A673 (cell line): ENCODE results near the gene SELENOS. TPM values are rescaled to one million over a fixed set of nuclear protein-coding genes. Genes with fewer than 3 reads are reported as not detected.
A peak's percentile ranks its signal among the peaks of the same experiment; 100 is the strongest.
"Not testable (repeated sequence)": the region's sequence is repeated elsewhere in the genome, so short reads cannot be mapped to it uniquely, and the experiment has no call there.

Source experiments
- BruUV-seq: library from RNA; stranded (reverse); fragments of 400-500 nt; replicated peaks from 2 replicates; lab custom pipeline; 2021; lab: Mats Ljungman, UMichigan
- CTCF ChIA-PET: fragments of 300-600 bp; sonication (Branson Sonifier 250); formaldehyde crosslinking; loops from one replicate; lab custom pipeline; 2022; ENCODE audit warnings: antibody characterized with exemption; lab: Charles Lee
- POLR2A ChIA-PET: fragments of 300-600 bp; sonication (Branson Sonifier 250); formaldehyde crosslinking; loops from one replicate; lab custom pipeline; 2022; ENCODE audit warnings: antibody characterized with exemption; ENCODE audit not compliant: low non-redundant PET; lab: Charles Lee
- DNase-seq: peaks from one replicate; pipeline ENCODE4 v3.0.0-alpha.2; 2015; ENCODE audit warnings: low spot score
- H3K27ac ChIP-seq: fragments of 200-600 bp; sonication (generic); 2 replicates; pipeline ENCODE4 v1.5.1; 2016; ENCODE audit warnings: mixed run types, low read depth, mild to moderate bottlenecking, mixed read lengths, antibody characterized with exemption, low read length; ENCODE audit not compliant: poor library complexity, severe bottlenecking
- H3K27me3 ChIP-seq: fragments of 200-600 bp; sonication (generic); replicated peaks from 2 replicates; pipeline ENCODE4 v1.6.1; 2017; ENCODE audit warnings: mixed run types, low read depth, mild to moderate bottlenecking, mixed read lengths, antibody characterized with exemption, low read length; ENCODE audit not compliant: insufficient read depth, poor library complexity
- H3K36me3 ChIP-seq: fragments of 200-600 bp; sonication (generic); 2 replicates; pipeline ENCODE4 v1.6.1; 2016; ENCODE audit warnings: mixed run types, mild to moderate bottlenecking, mixed read lengths, antibody characterized with exemption, low read length; ENCODE audit not compliant: insufficient read depth, poor library complexity, severe bottlenecking
- H3K4me1 ChIP-seq: fragments of 200-600 bp; sonication (generic); 2 replicates; pipeline ENCODE4 v1.6.1; 2017; ENCODE audit warnings: mixed run types, mild to moderate bottlenecking, mixed read lengths, antibody characterized with exemption, low read length; ENCODE audit not compliant: insufficient read depth, poor library complexity, severe bottlenecking
- H3K4me3 ChIP-seq: fragments of 200-600 bp; sonication (generic); 2 replicates; pipeline ENCODE4 v1.5.1; 2016; ENCODE audit warnings: low read depth, mixed run types, mild to moderate bottlenecking, mixed read lengths, low read length; ENCODE audit not compliant: poor library complexity, severe bottlenecking
- H3K9me3 ChIP-seq: fragments of 200-600 bp; sonication (generic); 2 replicates; pipeline ENCODE4 v1.6.1; 2016; ENCODE audit warnings: mixed run types, low read depth, mild to moderate bottlenecking, mixed read lengths, antibody characterized with exemption, low read length; ENCODE audit not compliant: poor library complexity, severe bottlenecking
- CTCF ChIP-seq: fragments of 300-800, 200-600 bp; sonication (generic); conservative IDR thresholded peaks from 2 replicates; pipeline ENCODE4 v1.5.1; 2017; ENCODE audit warnings: low read depth, mild to moderate bottlenecking, antibody characterized with exemption, low read length, moderate library complexity, mixed read lengths
- EZH2 ChIP-seq: fragments of 200-600 bp; sonication (generic); IDR thresholded peaks from 2 replicates; pipeline ENCODE4 v1.6.1; 2017; ENCODE audit warnings: borderline replicate concordance, low read depth, mild to moderate bottlenecking, mixed read lengths, antibody characterized with exemption, low read length; ENCODE audit not compliant: poor library complexity, severe bottlenecking
- intact Hi-C: fragments of 100-400 bp; cut with micrococcal nuclease; formaldehyde crosslinking; loops from one replicate; pipeline ENCODE4 v1.10.0; 2022; ENCODE audit not compliant: unreplicated experiment
- total RNA-seq: library from RNA; stranded (reverse); gene quantifications from 2 replicates; pipeline ENCODE4 v1.2.3, GENCODE V29; 2021

Gene SELENOS
- total RNA-seq, 1 experiment from 2014 or later, result 40.1 TPM

DNA sequence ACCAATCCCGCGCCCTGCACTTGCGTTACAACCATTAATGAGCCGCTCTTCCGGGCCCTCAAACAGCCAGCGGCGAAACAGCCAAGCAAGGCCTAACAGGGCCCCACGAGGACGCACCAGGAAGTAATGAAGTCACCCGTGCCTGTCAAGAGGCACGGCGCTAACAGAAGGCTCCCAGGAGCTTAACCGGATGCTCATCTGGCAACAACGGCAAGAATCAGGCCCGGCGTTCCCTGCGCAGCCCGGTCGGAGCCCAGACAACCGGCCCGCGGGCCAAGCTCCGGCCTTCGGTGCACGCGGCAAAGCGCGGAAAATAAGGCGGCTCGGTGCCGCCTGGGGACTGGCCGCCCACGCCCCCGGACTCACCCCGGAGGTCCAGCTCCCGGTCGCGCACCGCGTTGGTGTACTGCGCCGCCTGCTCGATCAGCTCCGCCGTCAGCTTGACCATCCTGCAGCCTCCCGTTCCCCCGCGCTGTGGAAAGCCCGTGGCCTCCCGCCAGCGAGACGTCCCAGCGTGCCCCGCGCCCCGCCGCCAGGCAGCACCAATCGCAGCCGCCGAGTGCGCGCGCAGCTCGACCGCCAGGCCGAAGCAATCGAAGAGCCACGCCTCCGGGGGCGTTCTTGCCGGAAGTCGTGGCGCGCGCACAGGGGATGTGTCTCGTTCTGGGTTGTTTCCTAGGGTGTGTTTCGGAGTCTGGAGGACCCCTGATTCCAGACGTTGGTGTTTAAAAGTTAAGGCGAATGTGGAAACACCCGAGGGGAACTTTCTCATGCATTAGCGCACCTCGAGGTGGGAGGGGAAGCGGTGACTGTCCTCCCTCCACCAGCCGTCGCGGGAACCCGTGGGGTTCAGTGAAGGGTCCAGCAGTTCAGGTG, 17.7 kb upstream of the SELENOS start, which contains the start of gene SNRPA1:
Gene SNRPA1 (minus strand): TSS at position 518 of the 876 bp plus-strand sequence. CDS start 70 bp downstream, at position 448.
- ChIA-PET CTCF (interaction anchor here (0.6 to 1.8 kb wide), 2 partner anchors 19 to 347 kb away, joined by 3 to 6 read pairs; no protein-coding TSS in a partner anchor), POLR2A (no interaction called here)
- peaks cover 12% of the 10 kb centered on the region for H3K4me1 ChIP-seq
- TF ChIP-seq CTCF, result no peak
- no peak for TF ChIP-seq EZH2
- no peaks in the 10 kb centered on the region for H3K27me3 ChIP-seq
- intact Hi-C loops, result loop anchor here (2.0 kb wide), 1 partner anchor 346 kb away; no protein-coding TSS in a partner anchor
- BruUV-seq, result no TSS peak
- no peaks in the 10 kb centered on the region for H3K9me3 ChIP-seq
- peaks cover 21% of the 10 kb centered on the region for H3K36me3 ChIP-seq
- peak within 1 kb of the TSS; percentile 81 for H3K4me3 ChIP-seq
- DNase-seq, result peak; percentile 98
- peak within 1 kb of the TSS; percentile 94 for H3K27ac ChIP-seq

GRCh38 chr15:101293122-101293521, 15.8 kb upstream of the SELENOS start:
- POLR2A ChIA-PET, result no interaction called here
- CTCF ChIA-PET, result no interaction called here
- Histone ChIP-seq H3K36me3 (peaks cover 36% of the 10 kb centered on the region), H3K4me1 (peaks cover 12% of the 10 kb centered on the region), H3K27me3 (no peaks in the 10 kb centered on the region), H3K27ac (peak overlapping the region; percentile 94), H3K9me3 (no peaks in the 10 kb centered on the region), H3K4me3 (peak overlapping the region; percentile 81)
- DNase-seq, result no peak
- BruUV-seq, result TSS peak; percentile 35
- intact Hi-C loops, result no loop called here
- no peak for TF ChIP-seq EZH2
- TF ChIP-seq CTCF, result no peak

DNA sequence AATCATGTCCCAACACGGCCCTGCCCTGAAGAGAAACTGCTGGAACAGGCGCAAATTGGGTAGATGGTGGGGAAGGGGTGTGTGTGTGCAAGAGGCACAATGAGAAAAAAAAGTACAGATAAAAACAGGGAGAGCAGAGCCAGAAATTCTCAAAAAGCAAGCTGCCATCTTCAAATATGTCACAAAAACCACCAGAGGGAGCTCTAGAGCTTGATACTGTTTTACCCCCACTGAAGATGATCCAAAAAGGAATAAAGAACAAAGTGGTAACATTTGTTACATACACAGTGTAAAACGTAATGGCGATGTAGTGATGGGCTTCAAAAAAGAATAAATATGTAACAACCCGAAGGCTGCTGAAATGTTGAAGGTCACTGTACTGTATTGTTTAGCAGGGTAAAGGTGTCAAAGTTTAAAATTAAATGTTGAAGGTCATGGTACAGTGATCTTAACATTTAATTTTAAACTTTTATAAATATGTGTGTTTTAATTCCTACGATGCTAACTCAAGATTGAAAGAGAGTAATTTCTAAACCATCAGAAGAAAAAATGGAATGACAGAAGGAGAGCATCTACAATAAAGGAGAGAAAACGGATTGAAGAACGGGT, 11.7 kb upstream of the SELENOS start:
- CTCF ChIA-PET, result interaction anchor here (0.6 kb wide), 2 partner anchors 353 to 439 kb away, joined by 3 to 17 read pairs; no protein-coding TSS in a partner anchor
- intact Hi-C loops, result no loop called here
- Histone ChIP-seq H3K4me1 (peaks cover 10% of the 10 kb centered on the region), H3K27me3 (no peaks in the 10 kb centered on the region), H3K9me3 (no peaks in the 10 kb centered on the region), H3K36me3 (peaks cover 76% of the 10 kb centered on the region), H3K4me3 (no peak overlapping the region), H3K27ac (no peak overlapping the region)
- POLR2A ChIA-PET, result no interaction called here
- BruUV-seq, result no TSS peak
- DNase-seq, result peak; percentile 73
- TF ChIP-seq CTCF, result peak; percentile 73
- TF ChIP-seq EZH2, result no peak

- H3K4me1 ChIP-seq, H3K27me3 ChIP-seq, POLR2A ChIA-PET, CTCF ChIA-PET, BruUV-seq, intact Hi-C loops, H3K9me3 ChIP-seq, H3K27ac ChIP-seq, DNase-seq, H3K4me3 ChIP-seq: not testable (repeated sequence)
- peaks cover 91% of the 10 kb centered on the region for H3K36me3 ChIP-seq
These were observed 10.1 kb upstream of the SELENOS start for GRCh38 chr15:101287342-101287741.
